H1 (cell line): Measurements from ENCODE around the gene PROZ. TPM values are rescaled to one million over a fixed set of nuclear protein-coding genes. Genes with fewer than 3 reads are reported as not detected.

Source experiments
- CTCF ChIA-PET: fragments of 300-600 bp; sonication (Branson Sonifier 250); formaldehyde crosslinking; loops from one replicate; lab custom pipeline; 2021; ENCODE audit not compliant: partially characterized antibody; lab: Charles Lee
- POLR2A ChIA-PET: fragments of 300-600 bp; sonication (Branson Sonifier 250); formaldehyde crosslinking; loops from one replicate; lab custom pipeline; 2021; ENCODE audit warnings: inconsistent platforms; ENCODE audit not compliant: partially characterized antibody; lab: Charles Lee
- DNase-seq, 2 experiments: peaks; one replicate each; pipeline versions ENCODE4 v3.0.0 to v3.0.0-alpha.2; 2010 to 2022; ENCODE audit warnings: low spot score in 2 of 2, low read depth in 1 of 2, mixed read lengths in 1 of 2
- FAIRE-seq: peaks from 2 replicates; lab custom pipeline; 2011; peaks lifted over from hg19 to GRCh38; lab: Jason Lieb, UNC
- H2AFZ ChIP-seq: 2 replicates; pipeline ENCODE4 v1.8.1; 2012; ENCODE audit warnings: low read length, inconsistent platforms
- H2AK5ac ChIP-seq: 2 replicates; pipeline ENCODE4 v1.6.1; 2013; ENCODE audit warnings: low read depth, low read length
- H2BK120ac ChIP-seq: replicated peaks from 2 replicates; pipeline ENCODE3; 2013; ENCODE audit warnings: low read depth, low read length, inconsistent platforms
- H2BK12ac ChIP-seq: 2 replicates; pipeline ENCODE4 v1.6.1; 2013; ENCODE audit warnings: low read depth, low read length
- H2BK15ac ChIP-seq: 2 replicates; pipeline ENCODE4 v1.6.1; 2013; ENCODE audit warnings: low read length
- H2BK20ac ChIP-seq: 2 replicates; pipeline ENCODE4 v1.6.1; 2013; ENCODE audit warnings: low read length
- H2BK5ac ChIP-seq: 2 replicates; pipeline ENCODE4 v1.6.1; 2013; ENCODE audit warnings: low read depth, low read length
- H3K14ac ChIP-seq: 2 replicates; pipeline ENCODE4 v1.6.1; 2013; ENCODE audit warnings: inconsistent platforms; ENCODE audit not compliant: insufficient read length
- H3K18ac ChIP-seq: 2 replicates; pipeline ENCODE4 v1.6.1; 2013; ENCODE audit warnings: low read length; ENCODE audit errors: extremely low read depth
- H3K23ac ChIP-seq: 2 replicates; pipeline ENCODE4 v1.6.1; 2013; ENCODE audit warnings: inconsistent platforms; ENCODE audit not compliant: insufficient read length
- H3K23me2 ChIP-seq: 2 replicates; pipeline ENCODE4 v1.6.1; 2013; ENCODE audit warnings: low read depth, low read length
- H3K27ac ChIP-seq: 2 replicates; pipeline ENCODE4 v1.6.1; 2011; ENCODE audit warnings: low read depth, low read length, inconsistent platforms
- H3K27me3 ChIP-seq, 4 experiments: replicated peaks in 1 of 4; 1 replicate in 1 of 4; 2 replicates in 3 of 4; pipeline versions ENCODE4 v1.6.1 to v1.8.1; 2011 to 2013; ENCODE audit warnings: low read length in 3 of 4, mild to moderate bottlenecking in 3 of 4, inconsistent platforms in 2 of 4, mixed read lengths in 2 of 4, moderate library complexity in 1 of 4; ENCODE audit not compliant: control insufficient read depth in 3 of 4, insufficient read depth in 3 of 4; ENCODE audit errors: extremely low read depth in 1 of 4
- H3K36me3 ChIP-seq, 4 experiments: 2 replicates each; pipeline versions ENCODE4 v1.6.1 to v1.8.1; 2011 to 2013; ENCODE audit warnings: mild to moderate bottlenecking in 4 of 4, low read length in 3 of 4, moderate library complexity in 2 of 4, control low read depth in 1 of 4, inconsistent platforms in 1 of 4; ENCODE audit not compliant: insufficient read depth in 4 of 4, control insufficient read depth in 2 of 4
- H3K4ac ChIP-seq: replicated peaks from 2 replicates; pipeline ENCODE3; 2013; ENCODE audit warnings: low read length, low read depth, mixed read lengths, inconsistent platforms; ENCODE audit not compliant: insufficient read length
- H3K4me1 ChIP-seq, 4 experiments: replicated peaks in 1 of 4; 1 replicate in 1 of 4; 2 replicates in 3 of 4; pipeline versions ENCODE4 v1.6.1 to v1.8.1; 2011 to 2013; ENCODE audit warnings: low read length in 3 of 4, inconsistent platforms in 2 of 4, mixed read lengths in 1 of 4; ENCODE audit not compliant: insufficient read depth in 4 of 4, control insufficient read depth in 3 of 4
- H3K4me2 ChIP-seq, 2 experiments: 2 replicates each; pipeline versions ENCODE4 v1.6.1 to v1.8.1; 2011 to 2013; ENCODE audit warnings: low read depth in 2 of 2, low read length in 2 of 2, control low read depth in 1 of 2, inconsistent platforms in 1 of 2, mild to moderate bottlenecking in 1 of 2; ENCODE audit not compliant: insufficient read depth in 1 of 2
- H3K4me3 ChIP-seq, 4 experiments: fragments of 200-600, 300-600 bp in 1 of 4; sonication (generic), shearing (Covaris generic), sonication (Bioruptor Twin) in 1 of 4; 2 replicates each; pipeline versions ENCODE4 v1.5.1 to v1.8.1; 2011 to 2016; ENCODE audit warnings: low read length in 4 of 4, low read depth in 3 of 4, control low read depth in 2 of 4, inconsistent platforms in 2 of 4, mild to moderate bottlenecking in 2 of 4, mixed read lengths in 1 of 4, moderate library complexity in 1 of 4; ENCODE audit not compliant: insufficient read depth in 2 of 4; ENCODE audit errors: extremely low read depth in 1 of 4
- H3K56ac ChIP-seq: replicated peaks from 2 replicates; pipeline ENCODE3; 2013; ENCODE audit warnings: low read depth, mild to moderate bottlenecking, mixed read lengths, low read length, inconsistent platforms; ENCODE audit not compliant: insufficient read length
- H3K79me1 ChIP-seq: 2 replicates; pipeline ENCODE4 v1.6.1; 2013; ENCODE audit warnings: low read depth, low read length, control low read depth
- H3K79me2 ChIP-seq, 2 experiments: 2 replicates each; pipeline versions ENCODE4 v1.6.1 to v1.8.1; 2012 to 2013; ENCODE audit warnings: low read length in 2 of 2, mild to moderate bottlenecking in 2 of 2, inconsistent platforms in 1 of 2; ENCODE audit not compliant: insufficient read depth in 2 of 2, control insufficient read depth in 1 of 2
- H3K9ac ChIP-seq, 4 experiments: replicated peaks in 1 of 4; 1 replicate in 1 of 4; 2 replicates in 3 of 4; pipeline versions ENCODE4 v1.6.1 to v1.8.1; 2011 to 2013; ENCODE audit warnings: low read depth in 3 of 4, low read length in 3 of 4, control low read depth in 2 of 4, mild to moderate bottlenecking in 2 of 4, moderate library complexity in 2 of 4, inconsistent platforms in 1 of 4; ENCODE audit errors: extremely low read depth in 1 of 4
- H3K9me3 ChIP-seq, 2 experiments: 2 replicates each; pipeline versions ENCODE4 v1.6.1 to v1.8.1; 2012 to 2013; ENCODE audit warnings: mild to moderate bottlenecking in 2 of 2, moderate library complexity in 2 of 2, control low read depth in 1 of 2, inconsistent platforms in 1 of 2, low read depth in 1 of 2, low read length in 1 of 2, mixed read lengths in 1 of 2; ENCODE audit not compliant: insufficient read depth in 2 of 2
- H4K20me1 ChIP-seq, 2 experiments: replicated peaks in 1 of 2; 2 replicates each; pipeline versions ENCODE3 to v1.8.1; 2011 to 2013; ENCODE audit warnings: inconsistent platforms in 2 of 2, low read length in 2 of 2, mild to moderate bottlenecking in 1 of 2; ENCODE audit not compliant: insufficient read depth in 2 of 2, control insufficient read depth in 1 of 2
- H4K5ac ChIP-seq: 2 replicates; pipeline ENCODE4 v1.6.1; 2013; ENCODE audit warnings: low read length, low read depth, mixed read lengths, inconsistent platforms; ENCODE audit not compliant: insufficient read length
- H4K8ac ChIP-seq: 2 replicates; pipeline ENCODE4 v1.8.0; 2013; ENCODE audit warnings: mild to moderate bottlenecking, moderate library complexity, low read length, inconsistent platforms; ENCODE audit not compliant: insufficient read depth; ENCODE audit errors: extremely low read depth
- H4K91ac ChIP-seq: replicated peaks from 2 replicates; pipeline ENCODE3; 2013; ENCODE audit warnings: low read length, mixed read lengths, inconsistent platforms; ENCODE audit not compliant: insufficient read length
- BRCA1 ChIP-seq: IDR thresholded peaks from 2 replicates; pipeline ENCODE4 v1.6.1; 2012; ENCODE audit warnings: low read depth, low read length, improper control_type of control experiment
- CHD1 ChIP-seq: IDR thresholded peaks from 2 replicates; pipeline ENCODE4 v1.6.1; 2012; ENCODE audit warnings: low read depth, low read length, improper control_type of control experiment
- FOSL1 ChIP-seq: IDR thresholded peaks from 2 replicates; pipeline ENCODE4 v1.6.1; 2011; ENCODE audit warnings: mild to moderate bottlenecking, low read depth, low read length, moderate library complexity; ENCODE audit not compliant: insufficient read depth
- PHF8 ChIP-seq: fragments of 200-600 bp; sonication (generic); conservative IDR thresholded peaks from 2 replicates; pipeline ENCODE4 v1.7.1; 2012; ENCODE audit warnings: low read depth, mild to moderate bottlenecking, inconsistent platforms, low read length, moderate library complexity
- RBBP5 ChIP-seq: IDR thresholded peaks from 2 replicates; pipeline ENCODE4 v1.7.1; 2012; ENCODE audit warnings: low read depth, mild to moderate bottlenecking, inconsistent platforms, low read length, moderate library complexity, borderline replicate concordance
- SP1 ChIP-seq: IDR thresholded peaks from 2 replicates; pipeline ENCODE4 v1.6.1; 2011; ENCODE audit warnings: low read depth, low read length
- WGBS, 2 experiments: shearing (Covaris generic) in 1 of 2; methylation state at CpG; one replicate each; pipeline versions ENCODE4 v1.1.6 to v1.1.7; 2013 to 2015; ENCODE audit warnings: low lambda C conversion rate in 2 of 2, mixed read lengths in 2 of 2, inconsistent platforms in 1 of 2, low coverage in 1 of 2, missing lambda C conversion rate in 1 of 2; ENCODE audit not compliant: insufficient replicate concordance in 2 of 2, insufficient coverage in 1 of 2, insufficient read length in 1 of 2; ENCODE audit errors: extremely low coverage in 1 of 2, missing lambda C conversion rate in 1 of 2; 5-methylcytosine and 5-hydroxymethylcytosine counted together
- polyA plus RNA-seq, 7 experiments: library from polyadenylated mRNA; depleted of rRNA in 3 of 7; stranded (reverse) in 5 of 7; unstranded in 2 of 7; fragments of >200 nt in 5 of 7; fragments of 200-250 nt in 2 of 7; gene quantifications; 1 replicate in 5 of 7; 2 replicates in 1 of 7; 4 replicates in 1 of 7; pipeline versions ENCODE4 v1.2.1 to v1.2.3, GENCODE V29; 2011 to 2013; ENCODE audit warnings: missing spikeins in 2 of 7, mixed read lengths in 2 of 7
- total RNA-seq: library from RNA; stranded (reverse); fragmentation: NEBNext Ultra II Directional; extraction: Animal tissue kit (Norgen Biotek cat#: 25700); gene quantifications from 2 replicates; pipeline ENCODE4 v1.2.1, GENCODE V29; 2021
- TF ChIP-seq, protein P1 (sequence below): IDR thresholded peaks from 2 replicates; pipeline ENCODE4 v1.6.1; 2012; ENCODE audit warnings: inconsistent platforms

Gene PROZ
- total and polyA plus RNA-seq, 2 of the 8 experiments (the other 6 are each of a cell fraction or from before 2014, with no cell fraction given), result not detected

DNA sequence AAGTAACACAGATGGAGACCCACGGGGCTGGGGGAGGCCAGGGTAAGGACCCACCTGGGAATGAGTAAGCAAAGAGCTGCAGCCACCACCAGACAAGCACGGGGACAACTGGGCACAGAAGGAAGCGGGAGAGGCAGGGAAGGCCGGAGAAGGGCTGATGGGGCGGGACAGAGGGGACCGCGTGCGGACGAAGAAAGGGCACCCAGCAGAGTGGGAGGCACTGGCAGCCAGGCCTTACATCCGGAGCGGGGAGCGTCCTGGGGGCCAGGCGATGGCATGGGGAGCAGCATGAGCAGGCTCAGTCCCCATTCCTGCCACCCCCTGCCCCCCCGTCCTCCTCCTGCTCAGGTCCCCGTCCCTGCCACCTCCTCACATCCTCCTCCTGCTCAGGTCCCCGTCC is 3.0 kb downstream of the PROZ start:
- TF ChIP-seq, protein P1, sequence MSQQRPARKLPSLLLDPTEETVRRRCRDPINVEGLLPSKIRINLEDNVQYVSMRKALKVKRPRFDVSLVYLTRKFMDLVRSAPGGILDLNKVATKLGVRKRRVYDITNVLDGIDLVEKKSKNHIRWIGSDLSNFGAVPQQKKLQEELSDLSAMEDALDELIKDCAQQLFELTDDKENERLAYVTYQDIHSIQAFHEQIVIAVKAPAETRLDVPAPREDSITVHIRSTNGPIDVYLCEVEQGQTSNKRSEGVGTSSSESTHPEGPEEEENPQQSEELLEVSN, result 0 out of 2 replicates have a peak, but pooled peaks have one; percentile 44
- TF ChIP-seq BRCA1 (no peak), RBBP5 (no peak), PHF8 (no peak), CHD1 (no peak), SP1 (no peak), FOSL1 (no peak)
- Histone ChIP-seq H2AK5ac (no peak overlapping the region), H4K91ac (no peak overlapping the region), H4K5ac (no peak overlapping the region), H3K4me3 (no peak overlapping the region), H3K18ac (no peak overlapping the region), H3K4me1 (peaks cover 0 to 22% (median 14%) of the 10 kb centered on the region in 4 experiments; a peak in 6 of 7 replicates), H3K79me1 (no peaks in the 10 kb centered on the region), H3K23me2 (no peaks in the 10 kb centered on the region; the same call in 1 of the 2 replicates), H3K27ac (no peak overlapping the region), H4K20me1 (no peaks in the 10 kb centered on the region), H3K4me2 (no peak overlapping the region), H3K9me3 (no peaks in the 10 kb centered on the region), H3K23ac (no peak overlapping the region), H3K9ac (no peak overlapping the region), H4K8ac (no peak overlapping the region), H2BK15ac (no peak overlapping the region; the same call in 1 of the 2 replicates), H3K36me3 (no peaks in the 10 kb centered on the region), H3K14ac (no peak overlapping the region), H2BK5ac (no peak overlapping the region), H2BK20ac (no peak overlapping the region), H2AFZ (no peak overlapping the region), H3K56ac (no peak overlapping the region), H3K4ac (no peak overlapping the region), H3K27me3 (no peaks in the 10 kb centered on the region; a peak in 1 of 7 replicates), H3K79me2 (no peaks in the 10 kb centered on the region), H2BK12ac (no peak overlapping the region), H2BK120ac (no peak overlapping the region)
- 96% methylated on average over 3 of the region's 16 CpGs; no CpG with 5 or more reads in 1 of the 2 experiments for WGBS, 2 experiments
- ChIA-PET CTCF (no interaction called here), POLR2A (interaction anchor here (1.0 to 1.2 kb wide), 4 partner anchors 14 to 49 kb away, joined by 3 to 7 read pairs (median 3); no protein-coding TSS in a partner anchor)
- DNase-seq (no peak), FAIRE-seq (no peak)
